A673 (cell line): ENCODE measurements around the gene OR2B6.

Experiments used
- EZH2 ChIP-seq: fragments of 200-600 bp; sonication (generic); IDR thresholded peaks from 2 replicates; pipeline ENCODE4 v1.6.1; 2017; ENCODE audit warnings: borderline replicate concordance, low read depth, mild to moderate bottlenecking, mixed read lengths, antibody characterized with exemption, low read length; ENCODE audit not compliant: poor library complexity, severe bottlenecking
- TF ChIP-seq, protein P1 (sequence below): fragments of 300-800, 200-600 bp; sonication (generic); conservative IDR thresholded peaks from 2 replicates; pipeline ENCODE4 v1.5.1; 2017; ENCODE audit warnings: low read depth, mild to moderate bottlenecking, antibody characterized with exemption, low read length, moderate library complexity, mixed read lengths

DNA sequence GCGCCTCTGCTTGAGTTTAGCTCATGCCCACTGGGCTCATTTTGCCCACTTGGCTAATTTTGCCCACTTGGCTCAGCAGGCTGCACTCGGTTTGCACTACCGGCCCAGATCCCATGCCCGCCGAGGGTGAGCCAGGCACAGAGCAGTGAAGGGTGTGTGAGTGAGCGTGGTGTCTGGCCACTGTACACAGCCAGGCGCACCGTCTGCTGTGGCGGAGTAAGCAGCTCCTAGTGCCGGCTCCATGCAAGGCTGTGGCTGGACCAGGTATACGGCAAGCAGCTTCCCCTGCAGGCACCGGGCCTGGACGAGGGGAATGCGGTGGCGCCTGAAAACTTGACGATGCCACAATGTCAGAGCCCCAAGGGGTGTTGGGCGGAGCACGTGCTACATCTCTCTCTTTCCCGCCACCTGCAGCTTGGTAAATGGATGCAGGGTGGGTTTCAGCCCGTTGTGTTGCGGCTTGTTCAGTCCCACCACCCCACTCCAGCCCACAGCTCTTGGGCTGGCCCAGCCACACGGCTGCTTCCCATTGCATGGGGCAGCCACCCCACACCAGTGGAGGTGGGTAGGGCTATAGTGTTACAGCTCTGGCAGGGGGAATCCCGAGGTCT lies 9.9 kb downstream of the OR2B6 start:
- no peak for TF ChIP-seq EZH2
- TF ChIP-seq, protein P1, sequence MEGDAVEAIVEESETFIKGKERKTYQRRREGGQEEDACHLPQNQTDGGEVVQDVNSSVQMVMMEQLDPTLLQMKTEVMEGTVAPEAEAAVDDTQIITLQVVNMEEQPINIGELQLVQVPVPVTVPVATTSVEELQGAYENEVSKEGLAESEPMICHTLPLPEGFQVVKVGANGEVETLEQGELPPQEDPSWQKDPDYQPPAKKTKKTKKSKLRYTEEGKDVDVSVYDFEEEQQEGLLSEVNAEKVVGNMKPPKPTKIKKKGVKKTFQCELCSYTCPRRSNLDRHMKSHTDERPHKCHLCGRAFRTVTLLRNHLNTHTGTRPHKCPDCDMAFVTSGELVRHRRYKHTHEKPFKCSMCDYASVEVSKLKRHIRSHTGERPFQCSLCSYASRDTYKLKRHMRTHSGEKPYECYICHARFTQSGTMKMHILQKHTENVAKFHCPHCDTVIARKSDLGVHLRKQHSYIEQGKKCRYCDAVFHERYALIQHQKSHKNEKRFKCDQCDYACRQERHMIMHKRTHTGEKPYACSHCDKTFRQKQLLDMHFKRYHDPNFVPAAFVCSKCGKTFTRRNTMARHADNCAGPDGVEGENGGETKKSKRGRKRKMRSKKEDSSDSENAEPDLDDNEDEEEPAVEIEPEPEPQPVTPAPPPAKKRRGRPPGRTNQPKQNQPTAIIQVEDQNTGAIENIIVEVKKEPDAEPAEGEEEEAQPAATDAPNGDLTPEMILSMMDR: no peak
